LNCaP clone FGC (cell line): ENCODE results near the gene PRKCE.

Experiments
- DNase-seq: peaks from one replicate; pipeline ENCODE4 v3.0.0-alpha.2; 2011; ENCODE audit warnings: low read depth
- H3K4me3 ChIP-seq: 2 replicates; pipeline ENCODE4 v1.5.1; 2011; ENCODE audit warnings: mild to moderate bottlenecking, low read depth, low read length, control low read depth
- CTCF ChIP-seq: IDR thresholded peaks from 2 replicates; pipeline ENCODE4 v1.5.1; 2012; ENCODE audit warnings: mild to moderate bottlenecking; ENCODE audit not compliant: control insufficient read depth, insufficient read depth; ENCODE audit errors: extremely low read depth

Gene PRKCE

DNA sequence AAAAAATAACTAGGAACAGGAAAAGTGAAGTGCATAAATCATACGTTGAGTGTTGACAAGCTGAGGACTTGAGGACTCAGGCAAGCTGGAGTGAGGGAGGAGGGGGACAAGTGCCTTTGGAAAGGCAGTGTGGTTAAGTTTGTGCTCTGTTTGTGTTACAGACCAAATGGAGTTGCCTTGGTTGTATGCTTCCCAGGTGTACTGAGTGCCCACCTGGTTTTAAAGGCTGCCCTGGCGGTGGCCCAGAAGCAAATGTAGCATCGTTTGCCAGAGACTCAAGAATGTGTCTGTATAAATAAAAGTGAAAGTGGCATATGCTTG lies 240.9 kb downstream of the PRKCE start:
- no peak for DNase-seq
- no peak for TF ChIP-seq CTCF
- H3K4me3 ChIP-seq = no peak overlapping the region

DNA sequence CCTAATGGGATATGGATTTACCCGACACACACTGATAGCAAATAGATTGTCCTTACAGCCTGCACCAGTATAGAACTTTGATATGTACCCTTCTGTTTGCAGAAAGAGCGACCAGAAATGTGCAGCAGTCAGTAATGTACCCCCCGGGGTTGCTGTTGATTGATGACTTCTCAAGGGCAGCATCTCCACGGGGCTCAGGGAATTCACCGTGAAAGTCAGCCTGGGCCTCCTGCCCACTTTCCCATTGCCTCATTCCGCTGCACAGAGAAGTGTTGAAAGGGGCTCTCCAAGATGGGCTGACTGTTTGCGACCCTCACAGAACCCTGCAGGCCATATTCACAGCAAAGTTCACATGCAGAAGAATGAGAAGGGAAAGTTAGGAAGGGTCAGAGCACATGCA lies 241.3 kb downstream of the PRKCE start:
- no peak for DNase-seq

GRCh38 chr2:45894211-45894610 lies 242.7 kb downstream of the PRKCE start:
- H3K4me3 ChIP-seq = no peak overlapping the region
- DNase-seq = no peak
- no peak for TF ChIP-seq CTCF

More for the DNA sequence above, 241.3 kb downstream of the PRKCE start:
- H3K4me3 ChIP-seq = no peak overlapping the region
- TF ChIP-seq CTCF = no peak

DNA sequence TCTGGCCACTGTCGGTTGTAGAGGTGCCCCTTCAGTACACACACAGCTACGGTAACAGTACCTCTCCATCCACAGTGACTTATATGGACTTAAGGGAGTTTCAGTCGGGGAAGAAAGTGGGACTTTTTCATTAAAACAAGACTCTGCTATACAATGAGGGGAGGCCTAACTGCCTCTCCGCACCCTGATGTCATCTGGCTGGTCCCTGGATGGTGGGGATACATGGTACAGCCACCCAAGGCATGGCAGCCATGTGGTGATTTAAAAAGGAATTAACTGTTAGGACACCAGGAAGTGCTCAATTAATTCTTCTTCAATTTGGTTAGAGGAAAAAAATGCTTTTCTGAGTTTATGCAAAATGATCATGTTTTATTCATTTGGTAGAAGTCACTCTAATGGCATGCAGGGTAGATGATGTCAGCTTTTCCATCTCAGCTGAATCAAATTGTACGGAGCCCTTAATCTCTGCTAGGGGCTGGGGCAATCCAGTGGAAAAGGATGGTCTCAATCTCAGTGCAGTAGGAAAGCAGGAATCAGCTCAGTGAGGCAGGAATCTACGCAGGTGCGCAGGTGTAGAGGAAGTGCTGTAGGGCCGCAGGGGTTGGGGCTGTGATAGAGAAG lies 243.9 kb downstream of the PRKCE start:
- H3K4me3 ChIP-seq = no peak overlapping the region
- no peak for TF ChIP-seq CTCF
- no peak for DNase-seq

GRCh38 chr2:45896311-45896710 lies 244.8 kb downstream of the PRKCE start:
- no peak for DNase-seq
- TF ChIP-seq CTCF = no peak
- no peak overlapping the region for H3K4me3 ChIP-seq

- no peak overlapping the region for H3K4me3 ChIP-seq
- TF ChIP-seq CTCF = no peak
Observed at GRCh38 chr2:45897842-45898241, 246.4 kb downstream of the PRKCE start.

DNA sequence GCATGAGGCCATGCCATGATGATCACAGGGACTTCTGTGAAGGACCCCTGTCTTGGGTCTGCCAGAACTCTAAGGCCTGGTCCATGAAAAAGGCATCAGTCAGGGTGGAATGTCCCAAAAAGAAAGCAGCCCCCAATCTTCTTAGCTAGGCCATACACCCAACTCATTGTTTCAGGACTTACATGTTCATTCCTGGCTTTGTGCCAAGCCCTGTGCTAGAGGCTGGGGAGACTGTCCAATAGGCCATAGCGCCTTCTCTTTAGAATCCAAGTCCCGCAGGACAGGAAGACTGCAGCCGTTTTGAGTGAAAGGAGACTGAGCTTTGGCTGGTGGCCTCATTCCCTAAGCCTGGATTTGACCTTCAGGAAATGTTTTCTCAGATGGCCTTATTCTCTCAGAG lies 247.3 kb downstream of the PRKCE start:
- H3K4me3 ChIP-seq = no peak overlapping the region
- DNase-seq = no peak
- no peak for TF ChIP-seq CTCF

More at GRCh38 chr2:45897842-45898241, 246.4 kb downstream of the PRKCE start:
- DNase-seq = no peak
